Measurements from ENCODE around the gene FMOD.

DNA sequence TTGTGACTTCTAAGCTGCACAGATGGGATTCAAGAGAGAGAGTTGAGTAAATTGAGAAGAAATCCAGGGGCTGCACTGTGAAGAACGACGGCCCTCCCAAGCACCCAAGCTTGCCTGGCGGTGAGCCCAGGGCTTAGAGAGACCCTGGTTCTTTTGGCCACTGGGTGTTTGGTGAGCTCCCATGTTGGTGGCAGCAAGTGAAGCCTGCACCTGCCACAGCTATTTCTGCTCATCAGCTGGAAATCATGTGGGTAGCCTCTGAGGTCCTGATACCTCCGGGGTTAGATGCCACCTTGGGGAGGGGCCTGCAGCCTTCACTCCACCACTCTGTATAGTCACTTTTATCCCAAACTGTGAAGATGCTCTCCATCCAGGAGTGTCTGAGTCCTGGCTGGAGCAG is 51.8 kb downstream of the FMOD start:
- TF ChIP-seq EZH2 (IDR thresholded peaks at IDR 0.05; ENCODE audit: borderline replicate concordance, low read depth, low read length, poor library complexity, severe bottlenecking) (no peak), CTCF (conservative IDR thresholded peaks at IDR 0.05; ENCODE audit: low read depth, low read length) (no peak)

All from A673 (cell line).